Fibroblast of lung (primary cell): Measurements from ENCODE around the gene SMC3. TPM values are rescaled to one million over a fixed set of nuclear protein-coding genes. Genes with fewer than 3 reads are reported as not detected.

ENCODE experiments used
- DNase-seq, 2 donors: peaks; one replicate each; pipeline versions ENCODE4 v3.0.0 to v3.0.0-alpha.2; 2010; ENCODE audit warnings: low read depth in 2 of 2
- H2AFZ ChIP-seq: 2 replicates; pipeline ENCODE4 v1.5.1; 2012; ENCODE audit warnings: low read length, control low read depth, inconsistent platforms
- H3K27ac ChIP-seq: 2 replicates; pipeline ENCODE4 v1.5.1; 2011; ENCODE audit warnings: low read length, control low read depth; ENCODE audit not compliant: insufficient read depth
- H3K27me3 ChIP-seq: 2 replicates; pipeline ENCODE4 v1.5.1; 2011; ENCODE audit warnings: mild to moderate bottlenecking, low read length; ENCODE audit not compliant: control insufficient read depth, insufficient read depth
- H3K36me3 ChIP-seq: 2 replicates; pipeline ENCODE4 v1.5.1; 2011; ENCODE audit warnings: low read length; ENCODE audit not compliant: control insufficient read depth, insufficient read depth
- H3K4me1 ChIP-seq: 2 replicates; pipeline ENCODE4 v1.5.1; 2011; ENCODE audit warnings: low read length; ENCODE audit not compliant: control insufficient read depth, insufficient read depth; ENCODE audit errors: extremely low read depth
- H3K4me2 ChIP-seq: 2 replicates; pipeline ENCODE4 v1.5.1; 2011; ENCODE audit warnings: low read length, control low read depth; ENCODE audit not compliant: insufficient read depth; ENCODE audit errors: extremely low read depth
- H3K4me3 ChIP-seq, 4 experiments: fragments of 200-600 bp in 1 of 4; sonication (generic) in 1 of 4; replicated peaks in 1 of 4; 2 replicates each; pipeline ENCODE4 v1.5.1; 2011 to 2016; ENCODE audit warnings: low read length in 4 of 4, low read depth in 3 of 4, mild to moderate bottlenecking in 3 of 4, control low read depth in 2 of 4, inconsistent platforms in 1 of 4, mixed read lengths in 1 of 4; ENCODE audit not compliant: insufficient read depth in 1 of 4; ENCODE audit errors: control extremely low read depth in 1 of 4
- H3K79me2 ChIP-seq: 2 replicates; pipeline ENCODE4 v1.5.1; 2012; ENCODE audit warnings: mild to moderate bottlenecking, low read length, inconsistent platforms; ENCODE audit not compliant: control insufficient read depth, insufficient read depth
- H3K9ac ChIP-seq: 2 replicates; pipeline ENCODE4 v1.5.1; 2011; ENCODE audit warnings: mild to moderate bottlenecking, low read length, control low read depth; ENCODE audit not compliant: insufficient read depth
- H3K9me3 ChIP-seq: 2 replicates; pipeline ENCODE4 v1.5.1; 2012; ENCODE audit warnings: low read depth, low read length; ENCODE audit not compliant: control insufficient read depth, insufficient read depth
- H4K20me1 ChIP-seq: 2 replicates; pipeline ENCODE4 v1.5.1; 2011; ENCODE audit warnings: low read length; ENCODE audit not compliant: control insufficient read depth, insufficient read depth; ENCODE audit errors: extremely low read depth
- EZH2 ChIP-seq: IDR thresholded peaks from 2 replicates; pipeline ENCODE4 v1.5.1; 2012; ENCODE audit warnings: low read length, control low read depth, mild to moderate bottlenecking; ENCODE audit errors: missing control alignments
- polyA plus RNA-seq, 2 donors: library from polyadenylated mRNA; depleted of rRNA in 1 of 2; stranded (reverse) in 1 of 2; unstranded in 1 of 2; fragments of >200 nt; gene quantifications; 2 replicates each; pipeline ENCODE4 v1.2.1, GENCODE V29; 2011 to 2012; ENCODE audit warnings: missing spikeins in 1 of 2
- total RNA-seq: library from RNA; depleted of rRNA; stranded (reverse); fragments of >200 nt; gene quantifications from 2 replicates; pipeline ENCODE4 v1.2.1, GENCODE V29; 2014
- TF ChIP-seq, protein P1 (sequence below), 2 donors: IDR thresholded peaks in 1 of 2; conservative IDR thresholded peaks in 1 of 2; 1 replicate in 1 of 2; 2 replicates in 1 of 2; pipeline ENCODE4 v1.5.1; 2011 to 2012; ENCODE audit warnings: low read length in 2 of 2, control low read depth in 1 of 2, inconsistent platforms in 1 of 2, low read depth in 1 of 2, mild to moderate bottlenecking in 1 of 2

The SMC3 gene
- total and polyA plus RNA-seq, 2 donors (not counting 1 experiment from before 2014, with no cell fraction given), result 25.9 to 31.9 TPM

DNA sequence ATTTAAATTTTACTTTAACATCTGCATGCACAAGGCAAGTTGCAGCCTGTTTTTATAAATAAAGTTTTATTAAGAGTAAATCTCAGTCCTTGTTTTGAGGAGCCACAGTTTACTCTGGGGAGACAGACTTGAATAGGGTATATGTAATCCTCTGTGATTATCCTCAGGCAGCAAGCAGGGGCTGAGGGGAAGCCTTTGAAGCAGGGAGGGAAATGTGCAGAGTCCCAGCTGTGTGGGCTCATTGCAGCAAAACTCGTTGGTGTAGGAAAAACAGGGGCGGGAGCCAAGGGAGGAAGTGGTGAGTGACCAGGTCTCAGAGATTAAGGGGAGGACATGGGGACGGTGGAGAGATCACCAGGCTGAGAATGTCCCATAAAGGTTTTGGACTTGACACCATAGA lies 34.3 kb upstream of the SMC3 start:
- H3K36me3 ChIP-seq, result no peaks in the 10 kb centered on the region
- no peak overlapping the region for H3K4me2 ChIP-seq
- no peaks in the 10 kb centered on the region for H3K9me3 ChIP-seq
- H3K27ac ChIP-seq, result no peak overlapping the region
- peaks cover 23% of the 10 kb centered on the region for H3K4me1 ChIP-seq
- no peak overlapping the region for H3K9ac ChIP-seq
- H2AFZ ChIP-seq, result peak overlapping the region; percentile 49
- H3K79me2 ChIP-seq, result no peaks in the 10 kb centered on the region
- DNase-seq, result no peak
- TF ChIP-seq, protein P1, sequence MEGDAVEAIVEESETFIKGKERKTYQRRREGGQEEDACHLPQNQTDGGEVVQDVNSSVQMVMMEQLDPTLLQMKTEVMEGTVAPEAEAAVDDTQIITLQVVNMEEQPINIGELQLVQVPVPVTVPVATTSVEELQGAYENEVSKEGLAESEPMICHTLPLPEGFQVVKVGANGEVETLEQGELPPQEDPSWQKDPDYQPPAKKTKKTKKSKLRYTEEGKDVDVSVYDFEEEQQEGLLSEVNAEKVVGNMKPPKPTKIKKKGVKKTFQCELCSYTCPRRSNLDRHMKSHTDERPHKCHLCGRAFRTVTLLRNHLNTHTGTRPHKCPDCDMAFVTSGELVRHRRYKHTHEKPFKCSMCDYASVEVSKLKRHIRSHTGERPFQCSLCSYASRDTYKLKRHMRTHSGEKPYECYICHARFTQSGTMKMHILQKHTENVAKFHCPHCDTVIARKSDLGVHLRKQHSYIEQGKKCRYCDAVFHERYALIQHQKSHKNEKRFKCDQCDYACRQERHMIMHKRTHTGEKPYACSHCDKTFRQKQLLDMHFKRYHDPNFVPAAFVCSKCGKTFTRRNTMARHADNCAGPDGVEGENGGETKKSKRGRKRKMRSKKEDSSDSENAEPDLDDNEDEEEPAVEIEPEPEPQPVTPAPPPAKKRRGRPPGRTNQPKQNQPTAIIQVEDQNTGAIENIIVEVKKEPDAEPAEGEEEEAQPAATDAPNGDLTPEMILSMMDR (conservative IDR thresholded peaks at IDR 0.05 in 1 of 2, IDR thresholded peaks at IDR 0.05 in 1 of 2; ENCODE audit: low read depth in 1 of 2, low read length in 2 of 2), result no peak
- no peak for TF ChIP-seq EZH2
- no peaks in the 10 kb centered on the region for H3K27me3 ChIP-seq
- H4K20me1 ChIP-seq, result no peaks in the 10 kb centered on the region
- H3K4me3 ChIP-seq, result no peak overlapping the region

DNA sequence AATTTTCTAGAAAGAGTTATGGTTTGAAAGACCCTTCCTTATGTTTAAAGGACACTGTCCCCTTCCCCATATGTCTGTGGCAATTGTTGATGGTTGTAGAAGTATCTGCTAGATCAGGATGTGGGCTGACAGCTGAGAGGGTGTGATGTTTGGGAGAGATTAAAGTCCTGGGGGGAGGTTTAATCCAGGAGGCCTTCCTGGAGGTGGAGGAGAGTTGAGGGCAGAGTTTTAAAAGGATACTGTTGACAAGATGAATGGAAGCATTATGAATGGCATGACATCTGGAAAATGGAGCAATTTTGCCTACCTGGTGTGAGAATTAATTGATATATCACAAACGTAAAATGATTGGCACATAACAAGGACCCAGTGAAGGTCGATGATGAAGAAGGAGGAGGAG lies 32.9 kb upstream of the SMC3 start:
- Histone ChIP-seq H3K4me3 (no peak overlapping the region), H3K9ac (no peak overlapping the region), H2AFZ (no peak overlapping the region), H3K27me3 (no peaks in the 10 kb centered on the region), H3K79me2 (no peaks in the 10 kb centered on the region), H4K20me1 (no peaks in the 10 kb centered on the region), H3K36me3 (no peaks in the 10 kb centered on the region), H3K27ac (no peak overlapping the region), H3K4me2 (no peak overlapping the region), H3K9me3 (no peaks in the 10 kb centered on the region), H3K4me1 (peaks cover 16% of the 10 kb centered on the region)
- no peak for DNase-seq
- TF ChIP-seq, protein P1 (conservative IDR thresholded peaks at IDR 0.05 in 1 of 2, IDR thresholded peaks at IDR 0.05 in 1 of 2; ENCODE audit: low read depth in 1 of 2, low read length in 2 of 2), result no peak
- no peak for TF ChIP-seq EZH2

DNA sequence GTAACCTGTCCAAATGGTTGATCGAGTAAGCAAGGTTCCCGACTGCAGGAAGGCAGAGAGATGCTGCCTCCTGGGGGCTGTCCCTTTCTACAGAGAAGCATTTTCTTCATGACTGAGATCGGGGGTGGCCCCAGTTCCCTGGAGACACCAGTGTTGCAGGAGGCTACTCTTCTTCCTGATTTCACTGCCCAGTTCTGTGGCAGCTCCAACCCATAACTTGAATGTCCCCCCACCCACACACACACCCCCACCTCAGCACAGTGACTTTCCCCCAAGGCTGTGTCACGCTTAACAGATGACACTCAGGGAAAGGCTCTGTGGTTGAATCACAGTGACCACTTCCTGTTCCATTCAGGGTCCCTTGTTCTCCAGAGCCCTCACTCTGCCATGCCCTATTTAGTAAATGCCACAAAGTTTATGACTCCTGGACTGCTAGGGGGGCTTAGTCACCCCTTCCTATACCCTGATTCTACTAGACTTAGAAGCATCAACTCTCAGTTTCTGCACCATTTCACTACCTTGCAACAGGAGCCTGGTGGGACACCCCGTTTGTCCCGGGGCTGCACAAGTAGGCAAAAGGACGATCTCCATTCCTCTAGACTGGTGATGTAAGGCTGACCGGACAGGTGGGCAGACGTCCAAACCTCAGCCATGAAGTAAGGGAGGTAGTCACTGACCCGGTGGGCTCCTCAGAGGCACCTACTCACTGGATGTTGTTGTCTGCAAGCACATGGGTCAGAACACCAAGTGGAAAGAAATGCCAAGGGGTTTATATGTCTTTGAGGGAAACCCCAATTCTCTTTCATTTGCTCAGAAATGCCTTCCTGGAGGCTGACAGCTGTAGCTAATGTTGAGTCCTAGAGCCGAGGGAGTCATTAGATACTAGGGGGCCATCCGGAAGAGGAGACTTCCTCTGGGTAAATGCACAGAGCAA lies 31.3 kb upstream of the SMC3 start:
- Histone ChIP-seq H4K20me1 (no peaks in the 10 kb centered on the region), H2AFZ (no peak overlapping the region), H3K36me3 (no peaks in the 10 kb centered on the region), H3K4me1 (peaks cover 8% of the 10 kb centered on the region), H3K9me3 (no peaks in the 10 kb centered on the region), H3K27ac (no peak overlapping the region), H3K4me3 (no peak overlapping the region), H3K79me2 (no peaks in the 10 kb centered on the region), H3K27me3 (no peaks in the 10 kb centered on the region), H3K4me2 (peak overlapping the region; percentile 59), H3K9ac (no peak overlapping the region)
- TF ChIP-seq, protein P1 (conservative IDR thresholded peaks at IDR 0.05 in 1 of 2, IDR thresholded peaks at IDR 0.05 in 1 of 2; ENCODE audit: low read depth in 1 of 2, low read length in 2 of 2), result peak; percentile 21 to 32
- no peak for TF ChIP-seq EZH2
- DNase-seq, result peak; percentile 60 to 91
